Activated CD8-positive, alpha-beta memory T cell treated with anti-CD3 and anti-CD28 coated beads, Interleukin-2, amount 10 ng/mL, durations not matched to agents 7 days and 5 days (primary cell): ENCODE results near the gene ATXN10. TPM values are rescaled to one million over a fixed set of nuclear protein-coding genes. Genes with fewer than 3 reads are reported as not detected.

ENCODE experiments used
- ATAC-seq: fragments of 150-1000 bp; cut with Tn5 transposase; one replicate; pipeline ENCODE4 v1.10.0; 2021; ENCODE audit warnings: moderate library complexity
- CTCF ChIA-PET: fragments of 350-600 bp; sonication (Branson Sonifier 250); formaldehyde crosslinking; loops from one replicate; lab custom pipeline; 2021; ENCODE audit warnings: antibody characterized with exemption; lab: Charles Lee
- DNase-seq: peaks from one replicate; pipeline ENCODE4 v3.0.0-alpha.2; 2020
- H3K27ac Mint-ChIP-seq: one replicate; pipeline ENCODE4 v1.8.0; 2021; ENCODE audit warnings: mild to moderate bottlenecking, mixed read lengths
- H3K27me3 Mint-ChIP-seq: one replicate; pipeline ENCODE4 v1.8.0; 2021; ENCODE audit warnings: mixed read lengths
- H3K36me3 Mint-ChIP-seq: one replicate; pipeline ENCODE4 v1.8.0; 2021; ENCODE audit warnings: mild to moderate bottlenecking, mixed read lengths
- H3K4me1 Mint-ChIP-seq: one replicate; pipeline ENCODE4 v1.8.0; 2021; ENCODE audit warnings: mixed read lengths
- H3K4me3 Mint-ChIP-seq: one replicate; pipeline ENCODE4 v1.8.0; 2021; ENCODE audit warnings: mild to moderate bottlenecking, moderate library complexity, mixed read lengths
- H3K9me3 Mint-ChIP-seq: one replicate; pipeline ENCODE4 v1.8.0; 2022; ENCODE audit warnings: low read depth, mixed read lengths
- total RNA-seq, 2 experiments: library from RNA; stranded (reverse); gene quantifications; one replicate each; pipeline ENCODE4 v1.2.3, GENCODE V29; 2021

Gene ATXN10
- total RNA-seq, 2 experiments from 2014 or later: 93.6 to 112 TPM

DNA sequence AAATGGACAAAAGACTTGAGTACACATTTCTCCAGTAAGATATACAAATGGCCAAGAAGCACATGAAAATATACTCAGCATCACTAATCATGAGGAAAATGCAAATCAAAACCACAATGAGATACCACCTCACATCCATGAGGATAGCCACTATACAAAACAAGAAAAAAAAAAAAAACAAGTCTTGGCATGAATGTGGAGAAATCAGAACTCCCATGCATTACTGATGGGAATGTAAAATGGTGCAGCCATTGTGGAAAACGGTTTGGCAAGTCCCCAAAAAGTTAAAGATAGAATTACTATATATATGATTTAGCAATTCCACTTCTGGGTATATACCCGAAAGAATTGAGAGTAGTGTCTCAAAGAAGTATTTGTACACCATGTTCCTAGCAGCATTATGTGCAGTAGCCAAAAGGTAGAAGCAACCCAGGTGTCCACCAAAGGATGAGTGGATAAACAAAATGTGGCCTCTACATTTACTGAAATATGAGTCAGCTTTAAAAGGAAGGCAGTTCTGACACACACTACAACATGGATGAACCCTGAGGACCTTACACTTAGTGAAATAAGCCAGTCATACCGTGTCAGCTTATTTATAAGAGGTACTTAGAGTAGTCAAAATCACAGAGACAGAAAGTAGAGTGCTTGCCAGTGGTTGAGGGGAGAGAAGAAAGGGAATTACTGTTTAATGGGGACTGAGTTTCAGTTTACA, 159.1 kb downstream of the ATXN10 start:
- CTCF ChIA-PET: interaction anchor here (1.2 kb wide), 1 partner anchor 253 kb away, joined by 4 read pairs; no protein-coding TSS in a partner anchor
- Mint-ChIP-seq H3K4me3 (no peak overlapping the region), H3K27me3 (no peaks in the 10 kb centered on the region), H3K27ac (no peak overlapping the region), H3K4me1 (no peaks in the 10 kb centered on the region), H3K9me3 (no peaks in the 10 kb centered on the region), H3K36me3 (peaks cover 8% of the 10 kb centered on the region)
- DNase-seq: no peak
- no peak for ATAC-seq

DNA sequence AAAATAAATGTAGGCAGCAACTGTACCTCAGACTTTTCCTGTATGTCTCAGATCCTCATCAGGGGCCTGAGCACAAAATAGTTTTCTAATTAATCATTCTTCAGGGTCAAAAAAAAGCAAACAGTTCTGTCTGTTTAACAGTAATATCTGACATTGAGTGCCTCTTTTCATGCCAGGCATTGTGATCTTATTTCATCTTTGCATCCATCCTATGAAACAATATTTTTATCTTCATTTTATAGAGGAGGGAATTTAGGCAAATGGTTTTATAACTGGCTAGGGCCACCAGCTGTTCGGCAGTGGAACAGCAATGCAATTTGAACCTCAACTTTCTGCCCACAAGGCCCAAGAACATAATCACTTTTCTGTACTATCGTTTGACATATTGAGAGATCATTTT, 159.8 kb downstream of the ATXN10 start:
- no peak overlapping the region for H3K27ac Mint-ChIP-seq
- no peaks in the 10 kb centered on the region for H3K9me3 Mint-ChIP-seq
- no peak for ATAC-seq
- H3K36me3 Mint-ChIP-seq: peaks cover 4% of the 10 kb centered on the region
- no peaks in the 10 kb centered on the region for H3K27me3 Mint-ChIP-seq
- no peak overlapping the region for H3K4me3 Mint-ChIP-seq
- no peaks in the 10 kb centered on the region for H3K4me1 Mint-ChIP-seq
- CTCF ChIA-PET: interaction anchor here (1.2 kb wide), 1 partner anchor 253 kb away, joined by 4 read pairs; no protein-coding TSS in a partner anchor
- no peak for DNase-seq

DNA sequence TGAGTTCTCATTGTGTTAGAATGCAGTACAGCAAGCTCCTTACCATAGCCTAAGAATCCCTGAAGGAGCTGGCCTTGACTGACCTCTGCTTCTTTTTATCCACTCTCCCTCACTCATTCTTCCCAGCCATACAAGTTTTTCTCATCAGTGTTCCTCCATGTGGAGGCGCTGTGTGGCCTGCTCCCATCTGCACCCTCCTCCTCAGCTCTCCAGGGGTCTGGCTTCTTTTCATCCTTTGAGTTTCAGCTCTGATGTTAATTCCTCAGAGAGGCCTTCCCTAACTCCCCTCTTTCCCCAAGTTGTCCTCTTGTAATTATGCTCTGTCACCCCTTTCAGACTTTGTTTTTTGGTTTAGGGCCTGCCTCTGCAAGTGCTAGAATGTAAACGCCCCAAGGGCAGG, 160.5 kb downstream of the ATXN10 start:
- Mint-ChIP-seq H3K4me3 (no peak overlapping the region), H3K36me3 (peaks cover 4% of the 10 kb centered on the region)
- CTCF ChIA-PET: interaction anchor here (1.2 kb wide), 1 partner anchor 254 kb away, joined by 4 read pairs; no protein-coding TSS in a partner anchor

DNA sequence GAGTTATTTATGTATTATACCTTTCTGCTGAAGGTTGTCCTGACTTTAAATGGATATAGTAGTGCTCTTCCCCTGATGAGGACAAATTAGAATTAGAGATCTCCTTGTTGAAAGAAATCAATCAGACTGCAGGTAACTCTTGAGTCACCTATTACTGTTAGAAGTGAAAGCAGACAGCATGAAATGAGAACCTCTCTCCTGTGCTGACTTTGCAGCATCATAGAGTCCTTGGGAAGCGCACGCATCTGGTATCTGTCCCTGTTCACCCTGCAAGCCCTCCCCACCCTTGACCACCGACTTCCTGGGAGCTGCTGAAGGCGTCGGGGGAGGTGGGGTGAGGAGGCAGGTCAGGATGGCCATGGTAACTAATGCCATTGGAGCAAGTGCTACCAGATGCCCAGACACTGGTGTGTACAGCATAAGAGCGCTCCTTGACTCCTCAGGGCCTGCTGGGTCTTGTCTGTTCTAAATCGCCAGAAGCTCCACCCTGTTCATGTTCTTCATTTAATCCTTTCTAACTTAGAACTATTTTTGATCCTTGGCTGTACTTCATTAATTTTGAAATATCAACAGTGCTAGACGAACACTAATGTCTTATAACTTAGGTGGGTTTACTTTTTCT, 161.4 kb downstream of the ATXN10 start:
- Mint-ChIP-seq H3K4me1 (no peaks in the 10 kb centered on the region), H3K27ac (no peak overlapping the region), H3K36me3 (peaks cover 2% of the 10 kb centered on the region), H3K4me3 (no peak overlapping the region), H3K27me3 (no peaks in the 10 kb centered on the region), H3K9me3 (no peaks in the 10 kb centered on the region)
- DNase-seq (no peak), ATAC-seq (no peak)
- CTCF ChIA-PET: no interaction called here

More for the DNA sequence above, 160.5 kb downstream of the ATXN10 start:
- no peaks in the 10 kb centered on the region for H3K4me1 Mint-ChIP-seq
- no peak for ATAC-seq
- no peak for DNase-seq
- no peaks in the 10 kb centered on the region for H3K9me3 Mint-ChIP-seq
- no peaks in the 10 kb centered on the region for H3K27me3 Mint-ChIP-seq
- no peak overlapping the region for H3K27ac Mint-ChIP-seq

DNA sequence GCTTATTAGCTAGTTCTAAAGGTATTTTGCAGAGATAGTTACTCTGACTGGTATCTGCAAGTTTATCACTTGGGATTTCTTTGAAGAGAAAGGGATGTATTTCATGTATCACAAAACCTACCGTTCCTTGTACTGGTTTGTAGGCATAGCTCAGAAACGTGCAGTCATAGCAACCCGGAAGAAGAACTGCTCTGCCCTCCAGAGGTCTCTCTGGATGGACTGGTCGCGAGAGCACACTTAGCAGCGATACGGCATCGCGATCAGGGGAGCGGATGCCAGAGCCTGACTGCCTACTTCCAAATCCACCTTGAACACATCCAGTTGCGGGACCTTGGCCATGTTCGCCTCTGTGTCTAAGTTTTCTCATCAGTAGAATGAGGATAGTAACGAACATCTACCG, 162.0 kb downstream of the ATXN10 start:
- Mint-ChIP-seq H3K36me3 (peaks cover 2% of the 10 kb centered on the region), H3K4me1 (no peaks in the 10 kb centered on the region), H3K4me3 (no peak overlapping the region), H3K9me3 (no peaks in the 10 kb centered on the region), H3K27me3 (no peaks in the 10 kb centered on the region), H3K27ac (no peak overlapping the region)
- ATAC-seq: no peak
- CTCF ChIA-PET: no interaction called here
- no peak for DNase-seq

DNA sequence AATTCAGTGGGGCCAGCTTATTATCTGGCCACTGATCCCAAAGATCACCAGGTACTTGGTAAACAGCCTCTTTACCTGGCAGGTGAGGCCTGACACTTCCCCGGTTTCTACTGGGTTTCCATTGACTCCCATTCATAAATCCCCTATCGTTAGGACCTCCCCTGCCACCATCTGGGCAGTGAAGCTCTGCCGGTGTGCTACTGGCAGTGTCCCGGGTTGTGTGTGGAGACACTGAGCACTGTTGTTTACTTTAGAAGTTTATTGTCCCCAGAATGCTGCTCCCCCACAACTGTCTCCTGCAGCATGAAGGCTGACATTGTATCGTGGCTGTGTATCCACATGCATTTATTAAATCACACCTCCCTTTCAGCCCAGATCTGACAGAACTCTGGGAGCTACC, 162.6 kb downstream of the ATXN10 start:
- Mint-ChIP-seq H3K36me3 (no peaks in the 10 kb centered on the region), H3K4me3 (no peak overlapping the region), H3K27ac (no peak overlapping the region), H3K4me1 (no peaks in the 10 kb centered on the region), H3K9me3 (no peaks in the 10 kb centered on the region), H3K27me3 (no peaks in the 10 kb centered on the region)
- ATAC-seq (no peak), DNase-seq (no peak)
- CTCF ChIA-PET: no interaction called here

DNA sequence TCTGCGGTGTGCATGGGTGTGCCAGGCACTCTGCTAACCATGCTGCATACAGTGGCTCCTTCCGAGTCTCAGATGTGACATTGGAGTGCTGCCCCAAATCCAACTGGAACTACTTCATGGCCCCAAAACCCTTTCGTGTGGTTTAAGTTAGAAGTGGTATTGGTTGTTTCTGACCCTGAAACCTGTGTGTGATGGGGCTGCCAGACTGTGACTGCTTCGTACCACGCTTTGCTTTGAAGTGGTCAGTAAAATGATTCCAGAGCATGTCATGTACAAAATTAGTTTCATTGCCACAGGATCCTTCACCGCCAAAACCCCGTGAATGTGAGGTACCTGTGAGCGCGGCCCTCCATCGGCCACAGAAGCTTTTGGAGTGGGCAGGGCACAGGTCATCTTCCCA, 163.2 kb downstream of the ATXN10 start:
- Mint-ChIP-seq H3K4me3 (no peak overlapping the region), H3K27ac (no peak overlapping the region), H3K36me3 (no peaks in the 10 kb centered on the region), H3K27me3 (no peaks in the 10 kb centered on the region), H3K4me1 (no peaks in the 10 kb centered on the region), H3K9me3 (no peaks in the 10 kb centered on the region)
- DNase-seq (no peak), ATAC-seq (no peak)
- CTCF ChIA-PET: no interaction called here

DNA sequence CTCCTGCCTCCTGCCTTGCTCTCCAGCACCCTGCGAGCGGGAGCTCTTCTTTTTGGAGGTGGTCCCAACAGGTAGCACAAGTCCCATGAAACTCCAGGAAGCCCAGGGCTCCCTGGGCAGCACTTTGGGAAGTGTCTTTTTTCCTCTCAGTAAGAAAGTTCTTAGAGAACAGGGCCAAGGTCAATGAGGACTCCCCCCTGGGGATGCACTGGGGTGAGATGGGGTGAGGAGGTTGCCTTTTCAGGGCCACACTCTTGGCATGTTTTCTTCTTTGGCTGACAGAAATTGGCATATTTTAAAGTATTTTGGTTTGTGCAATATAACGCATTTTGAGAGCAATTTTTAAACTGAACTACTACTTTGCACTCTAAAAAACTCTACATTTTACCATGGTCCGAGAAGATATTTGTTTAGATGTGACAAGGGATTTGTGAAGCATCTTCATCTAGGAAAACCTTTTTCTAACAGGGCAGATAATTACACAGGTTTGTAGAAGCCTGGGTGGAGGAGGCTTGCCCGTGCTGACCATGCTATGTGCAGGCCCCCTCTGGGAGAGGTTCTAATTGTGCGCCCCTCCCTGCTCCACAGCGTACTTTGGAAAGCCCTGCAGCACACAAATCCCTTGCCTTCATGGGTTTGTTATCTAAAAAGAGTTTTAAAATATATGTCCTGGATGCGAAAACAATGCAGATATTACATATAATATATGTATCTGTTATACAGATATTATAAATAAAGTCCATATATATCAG, 165.0 kb downstream of the ATXN10 start:
- no peak for DNase-seq
- CTCF ChIA-PET: no interaction called here
- Mint-ChIP-seq H3K27ac (no peak overlapping the region), H3K9me3 (no peaks in the 10 kb centered on the region), H3K4me3 (no peak overlapping the region), H3K36me3 (peaks cover 1% of the 10 kb centered on the region), H3K27me3 (no peaks in the 10 kb centered on the region), H3K4me1 (no peaks in the 10 kb centered on the region)
- no peak for ATAC-seq

DNA sequence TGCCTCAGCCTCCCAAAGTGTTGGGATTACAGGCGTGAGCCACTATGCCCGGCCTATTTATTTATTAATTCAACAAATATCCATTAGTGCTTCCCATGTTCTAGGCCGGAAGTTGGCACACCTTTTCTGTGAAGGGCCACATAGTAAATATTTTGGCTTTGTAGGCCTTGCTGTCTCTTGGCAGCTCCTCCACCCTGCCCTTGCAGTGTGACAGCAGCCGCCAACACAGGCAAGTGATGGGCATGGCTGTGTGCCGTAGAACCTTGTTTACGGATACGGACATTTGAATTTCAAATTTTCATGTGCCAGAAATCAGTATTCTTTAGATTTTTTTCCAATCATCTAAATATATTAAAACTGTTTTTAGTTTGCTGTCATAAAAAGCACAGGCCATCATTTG, 165.9 kb downstream of the ATXN10 start:
- H3K36me3 Mint-ChIP-seq: peaks cover 1% of the 10 kb centered on the region
- no peak overlapping the region for H3K27ac Mint-ChIP-seq
- no peak for DNase-seq
- CTCF ChIA-PET: no interaction called here
- no peaks in the 10 kb centered on the region for H3K4me1 Mint-ChIP-seq
- no peaks in the 10 kb centered on the region for H3K27me3 Mint-ChIP-seq
- H3K9me3 Mint-ChIP-seq: no peaks in the 10 kb centered on the region
- ATAC-seq: no peak
- no peak overlapping the region for H3K4me3 Mint-ChIP-seq

DNA sequence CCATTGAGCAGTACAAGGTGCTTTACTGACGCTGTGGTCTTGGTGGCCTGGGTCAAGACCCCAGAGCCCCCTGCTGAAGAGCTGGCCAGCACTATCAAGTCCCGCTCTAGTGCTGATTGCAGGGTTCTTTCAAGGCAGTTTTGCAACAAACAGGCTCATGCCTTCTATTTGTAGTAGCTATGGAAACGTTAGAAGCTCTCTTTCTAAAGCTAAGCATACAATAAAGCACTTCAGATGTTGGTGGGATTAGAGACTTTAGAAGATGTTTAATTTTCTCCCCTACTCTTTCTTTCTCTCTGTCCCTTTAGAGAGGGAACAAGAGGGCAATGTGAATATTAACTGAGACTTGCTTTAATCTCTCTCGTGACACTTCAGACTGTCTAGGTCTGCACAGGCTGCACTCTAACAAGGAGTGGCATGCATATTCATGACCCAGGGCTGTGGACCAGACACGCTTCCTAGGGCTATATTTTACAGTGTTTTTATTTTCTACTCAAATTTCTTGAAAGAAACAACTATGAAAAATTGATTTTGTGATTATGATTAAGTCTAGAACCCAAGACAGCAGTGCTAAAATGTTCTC, 166.8 kb downstream of the ATXN10 start:
- no peak overlapping the region for H3K4me3 Mint-ChIP-seq
- no peaks in the 10 kb centered on the region for H3K4me1 Mint-ChIP-seq
- ATAC-seq (no peak), DNase-seq (no peak)
- CTCF ChIA-PET: no interaction called here
- no peak overlapping the region for H3K27ac Mint-ChIP-seq
- H3K27me3 Mint-ChIP-seq: no peaks in the 10 kb centered on the region
- H3K36me3 Mint-ChIP-seq: peaks cover 1% of the 10 kb centered on the region
- H3K9me3 Mint-ChIP-seq: no peaks in the 10 kb centered on the region

DNA sequence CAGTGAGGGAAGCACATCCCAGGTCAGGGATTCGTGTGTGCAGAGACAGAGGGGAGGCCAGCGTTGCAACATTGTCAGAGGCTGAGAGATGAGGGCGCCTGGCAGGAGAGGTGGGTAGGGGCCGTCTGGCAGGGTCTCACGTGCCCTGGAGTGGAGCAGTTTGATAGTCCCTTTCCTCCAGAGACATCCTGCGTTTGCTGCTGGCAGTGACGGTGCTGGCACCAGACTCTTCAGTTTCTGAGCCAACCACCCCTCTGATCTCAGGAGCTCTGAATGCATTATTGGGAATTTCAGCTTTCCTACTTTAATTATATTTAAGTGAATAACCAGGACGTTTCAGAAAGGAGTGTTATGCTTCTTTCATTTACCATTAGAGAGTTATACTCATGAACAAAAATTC, 168.8 kb downstream of the ATXN10 start:
- peaks cover 4% of the 10 kb centered on the region for H3K4me1 Mint-ChIP-seq
- H3K27me3 Mint-ChIP-seq: no peaks in the 10 kb centered on the region
- no peak overlapping the region for H3K27ac Mint-ChIP-seq
- CTCF ChIA-PET: no interaction called here
- H3K36me3 Mint-ChIP-seq: peaks cover 1% of the 10 kb centered on the region
- DNase-seq (no peak), ATAC-seq (no peak)
- no peak overlapping the region for H3K4me3 Mint-ChIP-seq
- H3K9me3 Mint-ChIP-seq: no peaks in the 10 kb centered on the region

DNA sequence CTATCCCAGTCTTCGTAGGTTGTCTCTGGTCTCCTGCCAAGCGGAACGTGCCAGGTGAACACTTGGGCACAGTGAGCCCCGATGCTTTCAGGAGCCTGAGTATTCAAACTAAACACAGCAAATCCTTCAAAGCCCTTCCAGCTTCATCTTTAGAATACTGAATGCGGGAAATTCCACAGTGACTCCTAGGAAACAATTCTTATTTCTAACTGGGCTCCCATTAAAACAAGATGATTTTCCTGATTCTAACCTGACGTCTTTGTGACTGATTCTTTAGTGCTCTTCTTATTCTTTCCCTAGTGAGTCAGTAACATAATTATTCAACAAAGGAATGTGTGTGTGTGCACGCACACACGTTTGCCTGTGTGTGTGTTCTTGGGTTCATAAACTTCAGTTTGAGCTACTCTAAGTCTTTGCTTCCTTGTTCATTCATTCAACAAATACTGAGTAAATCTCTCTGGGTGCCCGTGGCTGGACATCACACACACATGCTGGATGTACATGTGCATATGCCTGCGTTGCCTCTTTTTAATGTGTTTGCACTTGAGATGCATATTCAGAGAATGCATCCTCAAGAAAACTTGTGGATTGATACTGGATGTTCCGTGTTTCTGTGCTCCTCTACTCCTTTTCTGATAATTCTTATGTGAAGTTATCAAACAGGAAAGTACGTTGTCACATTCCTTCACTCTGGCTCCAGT, 170.8 kb downstream of the ATXN10 start:
- peaks cover 4% of the 10 kb centered on the region for H3K4me1 Mint-ChIP-seq
- no peaks in the 10 kb centered on the region for H3K9me3 Mint-ChIP-seq
- CTCF ChIA-PET: no interaction called here

DNA sequence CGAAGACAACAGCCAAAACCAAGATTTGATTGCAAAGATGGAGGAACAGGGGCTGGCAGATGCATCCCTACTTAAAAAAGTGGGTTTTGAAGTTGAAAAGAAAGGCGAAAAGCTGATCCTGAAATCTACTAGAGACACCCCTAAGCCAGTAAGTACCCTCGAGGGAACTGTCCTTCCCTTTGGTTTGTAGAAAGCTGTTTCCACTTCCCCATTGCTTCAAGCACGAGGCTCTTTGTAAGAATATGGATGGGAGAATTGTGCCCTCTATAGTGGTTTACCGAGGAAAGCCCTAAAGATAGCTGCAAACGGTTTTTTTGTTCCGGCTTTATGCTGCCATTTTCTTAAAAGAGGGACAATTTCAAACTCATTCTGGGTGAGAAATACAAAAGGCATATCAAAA, 171.4 kb downstream of the ATXN10 start:
- H3K4me1 Mint-ChIP-seq: peaks cover 4% of the 10 kb centered on the region
- H3K27me3 Mint-ChIP-seq: no peaks in the 10 kb centered on the region
- no peak for ATAC-seq
- H3K36me3 Mint-ChIP-seq: peaks cover 5% of the 10 kb centered on the region
- no peak overlapping the region for H3K4me3 Mint-ChIP-seq
- H3K27ac Mint-ChIP-seq: no peak overlapping the region
- no peaks in the 10 kb centered on the region for H3K9me3 Mint-ChIP-seq
- no peak for DNase-seq
- CTCF ChIA-PET: no interaction called here

More for the DNA sequence above, 170.8 kb downstream of the ATXN10 start:
- ATAC-seq: no peak
- Mint-ChIP-seq H3K36me3 (peaks cover 1% of the 10 kb centered on the region), H3K27ac (no peak overlapping the region), H3K4me3 (no peak overlapping the region), H3K27me3 (no peaks in the 10 kb centered on the region)
- DNase-seq: no peak
